Natural killer cell (primary cell): Measurements from ENCODE around the gene LRRC27. TPM values are rescaled to one million over a fixed set of nuclear protein-coding genes. Genes with fewer than 3 reads are reported as not detected.

Experiments
- ATAC-seq, 3 donors: fragments of 150-1000 bp in 2 of 3; fragments of 200-7000 bp in 1 of 3; cut with Tn5 transposase; 1 replicate in 1 of 3; 2 replicates in 2 of 3; pipeline ENCODE4 v1.10.0; 2021; ENCODE audit warnings: mild to moderate bottlenecking in 2 of 3, moderate library complexity in 2 of 3
- DNase-seq, 2 donors: peaks; one replicate each; pipeline versions ENCODE4 v3.0.0 to v3.0.0-alpha.2; 2013 to 2021; ENCODE audit warnings: mixed read lengths in 1 of 2
- H3K27ac ChIP-seq: one replicate; pipeline ENCODE4 v1.5.1; 2013; ENCODE audit warnings: mild to moderate bottlenecking, low read length
- H3K27me3 ChIP-seq: one replicate; pipeline ENCODE4 v1.6.1; 2013; ENCODE audit warnings: low read length; ENCODE audit not compliant: control insufficient read depth, insufficient read depth
- H3K36me3 ChIP-seq: one replicate; pipeline ENCODE4 v1.6.1; 2013; ENCODE audit warnings: low read length; ENCODE audit not compliant: control insufficient read depth, insufficient read depth
- H3K4me1 ChIP-seq: one replicate; pipeline ENCODE4 v1.6.1; 2013; ENCODE audit warnings: low read length; ENCODE audit not compliant: control insufficient read depth, insufficient read depth
- H3K4me3 ChIP-seq: one replicate; pipeline ENCODE4 v1.5.1; 2013; ENCODE audit warnings: low read length
- H3K9me3 ChIP-seq: one replicate; pipeline ENCODE4 v1.6.1; 2013; ENCODE audit warnings: low read length; ENCODE audit not compliant: control insufficient read depth, insufficient read depth
- H3K27ac Mint-ChIP-seq, 2 donors: one replicate each; pipeline ENCODE4 v1.8.0; 2022; ENCODE audit warnings: mild to moderate bottlenecking in 2 of 2, mixed read lengths in 2 of 2, moderate library complexity in 1 of 2
- H3K27me3 Mint-ChIP-seq, 2 donors: one replicate each; pipeline ENCODE4 v1.8.0; 2022; ENCODE audit warnings: low read depth in 2 of 2, mixed read lengths in 2 of 2
- H3K36me3 Mint-ChIP-seq: one replicate; pipeline ENCODE4 v1.8.0; 2022; ENCODE audit warnings: mixed read lengths
- H3K4me1 Mint-ChIP-seq, 2 donors: one replicate each; pipeline ENCODE4 v1.8.0; 2022; ENCODE audit warnings: mixed read lengths in 2 of 2
- H3K4me3 Mint-ChIP-seq: one replicate; pipeline ENCODE4 v1.8.0; 2022; ENCODE audit warnings: mild to moderate bottlenecking, moderate library complexity, mixed read lengths
- H3K9me3 Mint-ChIP-seq, 2 donors: one replicate each; pipeline ENCODE4 v1.8.0; 2022; ENCODE audit warnings: mixed read lengths in 2 of 2
- WGBS: methylation state at CpG from one replicate; pipeline ENCODE4 v1.1.7; 2013; ENCODE audit warnings: missing lambda C conversion rate; ENCODE audit not compliant: insufficient coverage; 5-methylcytosine and 5-hydroxymethylcytosine counted together
- intact Hi-C: fragments of 100-400 bp; cut with micrococcal nuclease; formaldehyde crosslinking; loops from one replicate; pipeline ENCODE4 v1.14.2; 2022
- total RNA-seq, 4 donors: library from RNA; stranded (reverse); fragments of 120-200 nt in 1 of 4; gene quantifications; one replicate each; pipeline versions ENCODE4 v1.2.3 to v1.2.4, GENCODE V29; 2013 to 2022
- TF ChIP-seq, protein P1 (sequence below): fragments of 200-600 bp; IDR thresholded peaks from one replicate; pipeline ENCODE4 v1.8.0; 2022; ENCODE audit warnings: antibody characterized with exemption

Gene LRRC27
- total RNA-seq, 3 donors from 2014 or later (not counting 1 experiment from before 2014, with no cell fraction given) = 8.1 to 22.5 (median 9.9) TPM

DNA sequence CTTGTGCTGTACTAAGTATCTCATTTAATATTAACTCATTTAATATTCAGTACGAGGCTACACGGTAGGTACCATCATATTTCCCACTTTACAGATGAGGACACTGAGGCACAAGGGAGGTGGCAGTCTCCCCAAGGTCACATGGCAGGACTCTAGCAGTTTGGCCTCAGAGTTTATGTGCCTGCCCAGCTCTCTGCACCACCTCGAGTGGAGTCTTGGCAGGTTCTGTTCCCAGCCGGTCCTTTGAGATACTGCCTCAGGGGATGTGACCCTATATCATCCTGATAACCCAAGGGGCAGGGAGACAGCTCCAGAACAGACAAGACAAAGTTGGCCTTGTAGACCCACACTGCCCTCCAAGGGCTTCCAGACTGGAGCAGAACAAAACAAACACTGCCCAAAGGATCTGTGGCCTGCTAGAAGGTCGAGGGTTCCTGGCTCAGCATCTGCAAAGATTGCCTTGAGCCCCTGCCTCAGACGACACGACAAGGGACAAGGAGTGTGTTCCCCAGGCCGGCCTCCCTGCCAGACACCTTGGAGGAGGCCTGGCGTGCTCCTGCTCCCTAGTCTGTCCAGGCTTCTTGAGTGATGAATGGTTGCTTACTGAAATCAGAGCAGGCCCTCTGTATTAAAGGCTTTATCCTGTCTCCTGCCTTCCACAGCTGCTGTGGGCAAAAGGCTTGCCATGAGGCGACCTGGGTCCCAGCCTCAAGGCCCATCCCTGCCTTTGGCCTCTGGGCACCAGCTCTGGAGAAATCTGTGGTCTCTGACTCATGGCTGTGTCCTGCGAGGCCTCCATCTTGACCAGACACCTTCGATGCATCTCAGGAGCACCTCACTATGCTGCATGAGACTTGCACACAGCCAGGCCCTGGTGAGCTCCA, 61.1 kb downstream of the LRRC27 start:
- Mint-ChIP-seq H3K27ac (peak overlapping the region; percentile 65 to 86), H3K9me3 (peaks cover 5 to 8% of the 10 kb centered on the region in 2 donors), H3K4me3 (no peak overlapping the region), H3K36me3 (no peaks in the 10 kb centered on the region), H3K27me3 (no peaks in the 10 kb centered on the region), H3K4me1 (peaks cover 10 to 42% of the 10 kb centered on the region in 2 donors)
- 94% methylated on average over 12 of the region's 12 CpGs for WGBS
- Histone ChIP-seq H3K27ac (peak overlapping the region; percentile 19), H3K4me1 (peaks cover 31% of the 10 kb centered on the region), H3K9me3 (no peaks in the 10 kb centered on the region), H3K36me3 (no peaks in the 10 kb centered on the region), H3K27me3 (no peaks in the 10 kb centered on the region), H3K4me3 (no peak overlapping the region)
- TF ChIP-seq, protein P1, sequence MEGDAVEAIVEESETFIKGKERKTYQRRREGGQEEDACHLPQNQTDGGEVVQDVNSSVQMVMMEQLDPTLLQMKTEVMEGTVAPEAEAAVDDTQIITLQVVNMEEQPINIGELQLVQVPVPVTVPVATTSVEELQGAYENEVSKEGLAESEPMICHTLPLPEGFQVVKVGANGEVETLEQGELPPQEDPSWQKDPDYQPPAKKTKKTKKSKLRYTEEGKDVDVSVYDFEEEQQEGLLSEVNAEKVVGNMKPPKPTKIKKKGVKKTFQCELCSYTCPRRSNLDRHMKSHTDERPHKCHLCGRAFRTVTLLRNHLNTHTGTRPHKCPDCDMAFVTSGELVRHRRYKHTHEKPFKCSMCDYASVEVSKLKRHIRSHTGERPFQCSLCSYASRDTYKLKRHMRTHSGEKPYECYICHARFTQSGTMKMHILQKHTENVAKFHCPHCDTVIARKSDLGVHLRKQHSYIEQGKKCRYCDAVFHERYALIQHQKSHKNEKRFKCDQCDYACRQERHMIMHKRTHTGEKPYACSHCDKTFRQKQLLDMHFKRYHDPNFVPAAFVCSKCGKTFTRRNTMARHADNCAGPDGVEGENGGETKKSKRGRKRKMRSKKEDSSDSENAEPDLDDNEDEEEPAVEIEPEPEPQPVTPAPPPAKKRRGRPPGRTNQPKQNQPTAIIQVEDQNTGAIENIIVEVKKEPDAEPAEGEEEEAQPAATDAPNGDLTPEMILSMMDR = no peak
- ATAC-seq (no peak), DNase-seq (no peak)
- intact Hi-C loops = loop anchor here (10.0 kb wide), 1 partner anchor 182 kb away; no protein-coding TSS in a partner anchor

DNA sequence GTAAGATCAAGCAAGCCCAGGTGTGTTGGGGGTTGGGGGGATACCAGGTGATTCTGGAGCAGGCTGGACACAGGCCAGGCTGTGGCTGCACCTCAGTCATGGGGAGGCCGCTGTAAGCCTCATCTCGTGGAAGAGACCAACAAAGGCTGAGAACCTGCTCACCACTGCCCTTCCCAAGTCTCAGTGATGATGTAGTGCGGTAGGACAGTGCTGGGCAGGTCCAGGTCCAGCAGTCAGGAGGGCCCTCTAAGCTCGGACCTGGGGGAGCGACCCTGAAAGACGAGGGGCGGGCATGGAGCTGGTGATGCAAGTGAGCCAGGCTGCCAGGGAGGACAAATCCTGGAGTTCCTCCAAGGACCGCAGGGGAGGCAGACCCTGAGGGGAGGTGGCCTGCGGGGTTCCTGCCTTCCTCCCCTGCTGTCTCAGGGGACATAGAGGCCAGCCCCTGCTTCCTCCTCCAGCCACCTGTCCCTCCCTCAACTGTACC, 61.7 kb downstream of the LRRC27 start:
- ATAC-seq (no peak), DNase-seq (no peak)
- Histone ChIP-seq H3K4me3 (no peak overlapping the region), H3K27me3 (no peaks in the 10 kb centered on the region), H3K9me3 (no peaks in the 10 kb centered on the region), H3K27ac (no peak overlapping the region), H3K4me1 (peaks cover 38% of the 10 kb centered on the region), H3K36me3 (no peaks in the 10 kb centered on the region)
- intact Hi-C loops = loop anchor here (10.0 kb wide), 1 partner anchor 181 kb away; no protein-coding TSS in a partner anchor
- TF ChIP-seq, protein P1 = no peak
- Mint-ChIP-seq H3K9me3 (peaks cover 5 to 8% of the 10 kb centered on the region in 2 donors), H3K36me3 (no peaks in the 10 kb centered on the region), H3K27me3 (no peaks in the 10 kb centered on the region), H3K4me3 (peak overlapping the region; percentile 59), H3K4me1 (peaks cover 10 to 44% of the 10 kb centered on the region in 2 donors), H3K27ac (peak overlapping the region; percentile 65 to 86)
- WGBS = 87% methylated on average over 9 of the region's 9 CpGs

DNA sequence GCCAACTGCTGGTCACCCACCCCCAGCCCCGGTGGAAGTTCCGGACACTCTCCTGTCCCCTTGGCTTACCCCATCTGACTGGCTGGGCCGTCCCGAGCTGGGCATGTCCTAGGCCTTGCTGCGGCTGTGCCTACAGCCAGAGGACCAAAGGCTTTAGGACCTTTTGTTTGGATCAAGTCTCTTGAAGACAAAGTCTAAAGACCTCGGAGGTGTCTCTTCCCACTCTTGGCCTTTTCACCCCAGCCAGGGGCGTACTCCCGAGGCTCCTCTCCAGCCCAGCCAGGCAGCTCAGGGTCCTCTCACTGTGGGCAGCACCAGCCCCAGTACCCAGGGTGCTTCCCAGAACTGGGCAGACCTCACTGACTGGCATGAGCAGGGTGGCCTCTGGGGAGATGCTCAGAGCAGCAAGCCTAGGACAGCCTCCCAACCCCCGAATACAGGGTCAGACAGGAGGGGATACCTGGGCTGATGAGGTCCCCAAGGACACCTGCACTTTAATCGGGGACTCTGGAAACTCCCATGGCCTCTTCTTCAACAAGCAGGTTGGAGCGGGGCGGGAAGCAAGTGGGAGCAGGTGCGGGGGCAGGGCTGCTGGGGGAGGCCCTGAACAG, 62.3 kb downstream of the LRRC27 start:
- H3K9me3 ChIP-seq = no peaks in the 10 kb centered on the region
- no peaks in the 10 kb centered on the region for H3K27me3 ChIP-seq
- no peak for DNase-seq
- TF ChIP-seq, protein P1 = no peak
- ATAC-seq = no peak
- WGBS = 91% methylated on average over 13 of the region's 13 CpGs
- H3K4me3 ChIP-seq = no peak overlapping the region
- H3K4me3 Mint-ChIP-seq = peak overlapping the region; percentile 38
- H3K27ac Mint-ChIP-seq = peak overlapping the region; percentile 65 to 86
- H3K27ac ChIP-seq = no peak overlapping the region
- H3K4me1 ChIP-seq = peaks cover 43% of the 10 kb centered on the region
- H3K4me1 Mint-ChIP-seq = peaks cover 10 to 44% of the 10 kb centered on the region in 2 donors
- H3K36me3 ChIP-seq = no peaks in the 10 kb centered on the region
- H3K36me3 Mint-ChIP-seq = no peaks in the 10 kb centered on the region
- peaks cover 5 to 8% of the 10 kb centered on the region in 2 donors for H3K9me3 Mint-ChIP-seq
- intact Hi-C loops = loop anchor here (10.0 kb wide), 1 partner anchor 180 kb away; no protein-coding TSS in a partner anchor
- H3K27me3 Mint-ChIP-seq = no peaks in the 10 kb centered on the region
